GM21526 (cell line): ENCODE results near the gene SPATA33.
"Not testable (repeated sequence)": the region's sequence is repeated elsewhere in the genome, so short reads cannot be mapped to it uniquely, and the experiment has no call there.

Source experiments
- ATAC-seq: cut with Tn5 transposase; IDR thresholded peaks from one replicate; pipeline ENCODE4 v1.9.1; 2021; ENCODE audit warnings: moderate library complexity; ENCODE audit not compliant: unreplicated experiment, low FRiP score

SPATA33 gene

DNA sequence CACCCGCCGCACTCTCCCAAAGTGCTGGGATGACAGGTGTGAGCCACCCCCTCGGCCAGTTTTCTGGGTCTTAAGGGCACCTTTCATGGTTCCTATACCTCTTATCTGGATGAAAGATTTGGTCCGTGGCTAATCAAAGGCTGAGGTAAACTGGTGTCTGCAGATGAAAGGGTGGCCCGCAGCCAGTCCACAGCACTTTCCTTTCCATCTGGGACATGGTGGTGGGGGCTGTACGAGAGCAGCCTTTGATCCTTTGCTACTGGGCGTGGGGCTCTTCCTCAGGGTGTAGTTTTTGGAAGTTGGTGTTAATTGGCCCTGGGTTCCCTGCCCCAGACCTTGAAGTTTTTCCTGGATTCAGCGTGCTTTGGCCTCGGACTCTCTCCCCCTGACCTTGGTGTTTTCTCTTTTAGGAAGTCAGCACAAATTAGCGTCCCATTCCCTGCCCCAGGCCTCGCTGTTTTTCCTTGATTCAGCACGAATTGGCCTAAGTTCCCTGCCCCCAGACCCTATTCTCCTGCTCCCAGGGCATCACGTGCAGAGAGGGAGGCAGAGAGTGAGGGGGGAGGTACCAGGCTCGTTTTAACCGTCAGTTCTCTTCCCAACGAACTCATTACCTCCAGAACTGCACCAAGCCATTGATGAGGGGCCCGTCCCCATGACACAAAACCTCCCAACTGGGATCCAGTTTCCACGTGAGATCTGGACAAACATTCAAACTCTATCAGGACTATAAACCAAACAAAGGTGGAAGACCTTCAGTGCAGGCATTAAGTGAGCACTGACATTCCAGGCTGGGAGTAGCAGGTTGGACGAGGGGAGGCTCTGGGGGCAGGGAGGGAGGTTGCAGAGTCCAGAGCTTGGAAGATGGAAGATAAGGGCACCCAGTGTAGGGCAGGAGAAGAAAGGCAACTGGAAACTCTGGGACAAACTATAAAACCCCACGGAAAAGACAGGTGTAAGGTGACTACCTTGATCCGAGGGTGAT is 32.6 kb upstream of the SPATA33 start:
- ATAC-seq = no peak

GRCh38 chr16:89629827-89630610 is 27.6 kb upstream of the SPATA33 start:
- no peak for ATAC-seq

DNA sequence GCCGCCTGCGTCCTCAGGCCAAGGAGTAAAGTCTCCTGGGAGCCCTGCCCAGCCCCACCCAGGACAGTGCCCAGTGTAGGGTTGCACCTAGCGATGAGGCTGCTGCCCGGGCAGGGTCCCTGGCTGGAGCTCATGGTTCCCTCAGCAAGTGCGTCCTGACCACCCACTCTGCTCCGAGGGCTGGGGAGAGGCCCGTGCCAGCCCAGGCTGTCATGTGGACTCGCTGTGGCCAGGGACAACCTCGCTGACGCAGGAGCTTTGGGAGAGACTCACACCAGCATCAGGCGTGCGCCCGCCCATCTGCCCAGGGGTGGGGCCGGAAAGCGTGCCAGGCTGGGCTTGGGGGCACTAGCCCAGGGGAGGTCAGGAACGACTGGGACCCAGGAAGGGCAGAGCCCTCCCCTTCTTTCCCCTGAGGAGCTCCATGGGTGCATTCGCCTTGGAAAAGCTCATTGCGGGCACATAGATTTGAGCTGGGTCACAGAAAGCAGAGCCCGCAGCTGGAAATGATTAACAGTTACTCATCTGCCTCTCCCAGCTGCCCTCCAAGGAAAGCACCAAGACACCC is 24.5 kb upstream of the SPATA33 start:
- no peak for ATAC-seq

DNA sequence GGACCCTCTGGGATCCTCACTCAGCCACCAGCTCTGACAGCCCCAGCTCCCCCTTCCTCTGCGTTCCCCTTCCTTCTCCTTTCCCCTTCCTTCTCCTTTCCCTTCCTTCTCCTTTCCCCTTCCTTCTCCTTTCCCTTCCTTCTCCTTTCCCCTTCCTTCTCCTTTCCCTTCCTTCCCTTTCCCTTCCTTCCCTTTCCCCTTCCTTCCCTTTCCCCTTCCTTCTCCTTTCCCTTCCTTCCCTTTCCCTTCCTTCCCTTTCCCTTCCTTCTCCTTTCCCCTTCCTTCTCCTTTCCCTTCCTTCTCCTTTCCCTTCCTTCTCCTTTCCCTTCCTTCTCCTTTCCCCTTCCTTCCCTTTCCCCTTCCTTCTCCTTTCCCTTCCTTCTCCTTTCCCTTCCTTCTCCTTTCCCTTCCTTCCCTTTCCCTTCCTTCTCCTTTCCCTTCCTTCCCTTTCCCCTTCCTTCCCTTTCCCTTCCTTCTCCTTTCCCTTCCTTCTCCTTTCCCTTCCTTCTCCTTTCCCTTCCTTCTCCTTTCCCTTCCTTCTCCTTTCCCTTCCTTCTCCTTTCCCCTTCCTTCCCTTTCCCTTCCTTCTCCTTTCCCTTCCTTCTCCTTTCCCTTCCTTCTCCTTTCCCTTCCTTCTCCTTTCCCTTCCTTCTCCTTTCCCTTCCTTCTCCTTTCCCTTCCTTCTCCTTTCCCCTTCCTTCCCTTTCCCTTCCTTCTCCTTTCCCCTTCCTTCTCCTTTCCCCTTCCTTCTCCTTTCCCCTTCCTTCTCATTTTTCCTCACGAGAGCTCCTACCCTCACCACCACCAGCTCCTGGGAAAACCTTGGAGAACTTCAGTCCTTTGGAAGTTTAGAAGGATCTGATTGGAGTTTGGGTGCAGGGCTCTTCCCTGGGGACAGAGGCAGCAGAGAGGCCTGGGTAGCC is 22.9 kb upstream of the SPATA33 start:
- ATAC-seq = not testable (repeated sequence)

DNA sequence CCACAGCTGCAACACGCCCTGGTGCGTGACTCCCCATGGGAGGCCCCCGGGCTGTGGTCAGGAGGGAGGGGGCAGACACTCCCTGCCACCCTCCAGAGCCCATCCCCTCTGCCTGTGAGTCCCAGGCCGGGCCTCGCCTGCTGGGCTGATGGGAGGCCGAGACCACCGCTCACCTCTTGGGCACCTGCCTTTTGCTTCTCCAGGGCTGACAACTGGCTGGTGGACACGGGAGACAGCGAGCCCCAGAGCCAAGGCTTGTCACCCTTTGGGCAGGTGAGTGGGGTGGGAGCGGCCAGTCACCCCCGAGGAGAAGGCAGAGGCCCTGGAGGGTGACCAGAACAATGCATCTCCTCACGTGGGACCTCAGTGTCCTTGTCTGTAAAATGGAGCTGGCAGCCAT is 21.0 kb upstream of the SPATA33 start:
- no peak for ATAC-seq

DNA sequence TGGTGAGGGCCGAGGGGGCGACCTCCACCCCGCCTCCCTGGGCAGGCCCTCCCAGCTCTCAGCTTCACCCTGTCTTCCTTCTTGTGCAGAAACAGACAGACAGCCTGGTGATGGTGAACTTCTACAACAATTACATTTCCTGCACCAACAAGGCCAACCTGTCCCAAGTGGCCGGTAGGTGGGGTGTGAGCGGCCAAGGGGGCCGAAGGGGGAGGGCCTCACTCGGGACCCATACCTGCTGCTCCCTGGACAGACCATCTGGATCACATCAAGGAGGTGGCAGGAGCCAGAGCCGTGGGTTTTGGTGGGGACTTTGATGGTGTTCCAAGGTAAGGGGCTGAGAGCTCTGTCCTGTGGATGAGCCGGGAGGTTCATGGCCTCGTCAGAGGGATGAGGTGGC is 20.3 kb upstream of the SPATA33 start:
- ATAC-seq = no peak

GRCh38 chr16:89638455-89638854 is 19.2 kb upstream of the SPATA33 start:
- ATAC-seq = no peak

DNA sequence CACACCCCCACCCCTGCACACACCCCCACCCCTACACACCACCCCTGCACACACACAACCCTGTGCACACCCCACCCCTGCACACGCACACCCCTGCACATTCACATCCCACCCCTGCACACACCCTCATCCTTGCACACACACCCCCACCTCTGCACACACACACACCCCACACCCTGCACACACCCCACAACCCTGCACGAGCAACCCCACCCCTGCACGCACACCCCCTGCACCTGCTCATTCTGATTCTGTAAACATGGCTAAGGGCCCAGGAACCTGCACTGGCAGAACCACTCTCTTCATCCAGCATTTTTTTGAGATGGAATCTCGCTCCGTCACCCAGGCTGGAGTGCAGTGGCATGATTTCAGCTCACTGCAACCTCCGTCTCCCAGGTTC is 18.3 kb upstream of the SPATA33 start:
- ATAC-seq = no peak

DNA sequence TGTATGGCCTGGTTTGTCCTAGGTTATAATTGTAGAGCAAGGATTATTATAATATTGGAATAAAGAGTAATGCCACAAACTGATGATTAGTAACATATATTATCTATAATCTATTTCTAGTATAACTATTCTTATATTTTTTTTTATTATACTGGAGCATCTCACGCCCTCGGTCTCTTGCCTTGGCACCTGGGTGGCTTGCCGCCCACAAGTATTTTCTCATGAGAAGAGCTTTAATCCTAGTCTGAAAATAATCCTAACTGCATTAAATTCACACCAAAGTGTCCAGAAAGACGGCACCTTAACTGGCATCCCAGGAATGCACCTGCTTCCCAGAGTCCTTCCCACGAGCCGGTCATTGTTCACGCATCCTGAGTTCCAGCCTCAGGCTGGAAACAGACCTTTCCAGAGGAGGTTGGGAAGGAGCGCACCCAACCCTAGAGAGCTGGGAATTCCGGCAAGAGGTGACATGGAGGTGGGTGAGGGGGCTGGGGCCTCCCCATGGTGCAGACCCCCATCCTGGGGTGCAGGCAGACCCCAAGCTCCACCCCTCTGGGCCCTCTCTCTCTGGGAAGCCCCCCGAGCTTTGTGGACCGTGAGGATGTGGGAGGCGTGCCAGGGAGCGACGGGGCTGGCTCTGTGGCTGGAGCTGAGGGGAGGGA is 16.0 kb upstream of the SPATA33 start:
- ATAC-seq = no peak

- no peak for ATAC-seq
These were observed 15.1 kb upstream of the SPATA33 start for GRCh38 chr16:89642574-89642973.

DNA sequence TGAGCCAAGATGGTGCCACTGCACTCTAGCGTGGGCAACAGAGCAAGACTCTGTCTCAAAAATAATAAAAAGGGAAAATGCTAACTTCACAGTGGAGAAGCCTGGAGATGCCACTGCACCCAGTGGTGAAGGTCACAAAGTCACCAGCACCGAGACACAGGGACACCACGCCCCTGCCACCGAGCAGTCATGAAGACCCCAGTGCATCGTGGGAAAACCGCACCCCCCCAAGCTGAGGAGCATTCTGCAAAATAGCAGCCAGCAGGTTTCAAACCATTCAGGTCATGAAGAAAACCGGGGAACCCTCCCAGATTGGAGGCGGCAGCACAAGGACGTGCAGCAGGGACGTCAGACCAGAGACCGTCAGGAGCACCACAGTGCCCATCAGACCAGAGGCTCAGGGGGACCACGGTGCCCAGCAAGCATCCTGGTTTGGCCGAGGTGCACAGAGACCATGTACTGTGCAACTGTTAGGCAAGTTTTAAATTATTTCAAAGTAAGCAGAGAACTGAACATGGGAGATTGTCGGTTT is 13.8 kb upstream of the SPATA33 start:
- no peak for ATAC-seq

DNA sequence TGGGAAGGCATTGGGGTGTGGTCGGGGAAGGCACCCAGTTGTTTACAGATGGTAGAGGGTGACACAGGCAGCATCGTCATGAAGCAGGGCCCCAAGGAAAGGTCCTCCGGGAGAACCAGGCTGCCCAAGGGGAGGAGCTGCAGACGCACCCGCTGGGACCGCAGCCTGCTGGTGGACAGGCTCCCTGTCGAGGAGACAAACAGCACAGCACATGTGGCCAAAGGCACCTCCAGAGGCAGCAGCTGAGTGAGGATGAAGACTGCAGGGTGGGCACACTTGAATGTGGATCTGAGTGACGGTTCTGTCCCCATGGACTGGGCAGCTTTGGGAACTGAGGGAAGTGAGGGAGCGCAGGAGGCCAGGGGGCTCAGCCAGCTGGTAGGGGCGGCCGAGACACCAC is 12.5 kb upstream of the SPATA33 start:
- no peak for ATAC-seq

GRCh38 chr16:89646270-89646669 is 11.4 kb upstream of the SPATA33 start:
- ATAC-seq = no peak

- no peak for ATAC-seq
These were observed 10.7 kb upstream of the SPATA33 start for GRCh38 chr16:89646906-89647305.

GRCh38 chr16:89651584-89651983 is 6.1 kb upstream of the SPATA33 start:
- ATAC-seq = no peak

DNA sequence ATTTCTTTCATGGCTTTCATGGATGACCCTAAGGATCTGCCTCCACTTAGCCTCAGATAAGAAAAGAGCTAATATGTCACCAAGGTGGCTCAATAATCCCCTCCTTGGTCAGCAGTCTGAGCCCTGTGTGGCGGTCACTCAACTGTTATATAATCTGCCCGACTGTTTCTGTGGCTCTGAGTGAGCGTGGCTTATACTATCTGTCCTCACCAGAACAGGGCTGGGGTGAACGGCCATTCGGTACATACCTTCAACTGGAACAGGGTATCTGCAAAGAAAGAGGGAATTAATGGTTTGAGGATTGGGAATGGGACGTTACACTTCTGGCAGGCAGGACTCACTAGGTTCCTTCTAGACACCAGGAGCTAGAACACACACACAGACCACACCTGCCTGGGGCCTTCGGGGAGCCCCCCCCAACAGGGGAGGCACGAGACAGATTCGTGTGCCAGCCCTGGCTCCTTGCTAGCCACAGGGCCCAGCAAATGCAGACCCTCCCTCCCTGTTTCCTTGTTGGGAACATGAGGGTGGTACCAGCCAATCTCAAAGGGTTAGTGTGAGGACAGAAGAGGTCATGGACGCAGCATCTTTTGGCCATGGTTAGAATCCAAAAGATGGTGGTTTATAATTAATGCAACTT is 3.9 kb upstream of the SPATA33 start:
- ATAC-seq = no peak

DNA sequence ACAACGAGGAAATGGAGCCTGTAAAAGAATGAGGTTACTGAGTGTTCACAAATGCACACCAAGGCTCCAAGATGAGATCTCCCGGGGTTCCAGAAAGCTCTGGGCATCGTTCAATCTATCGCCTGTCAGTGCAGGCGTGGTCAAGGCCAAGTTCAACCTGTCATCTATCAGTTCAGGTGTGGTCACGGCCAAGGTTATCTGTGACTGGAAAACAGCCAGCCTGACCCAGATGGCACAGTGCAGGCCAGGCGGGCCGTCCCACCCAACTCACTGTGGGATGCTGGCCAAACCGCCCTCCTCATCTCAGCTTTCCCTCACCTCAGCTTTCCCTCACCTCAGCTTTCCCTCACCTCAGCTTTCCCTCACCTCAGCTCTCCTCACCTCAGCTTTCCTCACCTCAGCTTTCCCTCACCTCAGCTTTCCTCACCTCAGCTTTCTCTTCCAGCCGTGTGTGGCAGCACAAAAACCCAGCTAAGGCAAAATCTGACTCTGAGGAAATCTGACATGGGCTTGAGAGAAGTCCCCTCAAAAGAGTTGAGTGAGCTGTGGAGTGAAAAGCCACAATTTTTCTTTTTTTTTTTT is 2.5 kb upstream of the SPATA33 start:
- no peak for ATAC-seq

GRCh38 chr16:89656435-89657121 is 1.1 kb upstream of the SPATA33 start:
- no peak for ATAC-seq
